ENCODE results near the gene NUP62CL.
A peak's percentile ranks its signal among the peaks of the same experiment; 100 is the strongest.

The NUP62CL gene

DNA sequence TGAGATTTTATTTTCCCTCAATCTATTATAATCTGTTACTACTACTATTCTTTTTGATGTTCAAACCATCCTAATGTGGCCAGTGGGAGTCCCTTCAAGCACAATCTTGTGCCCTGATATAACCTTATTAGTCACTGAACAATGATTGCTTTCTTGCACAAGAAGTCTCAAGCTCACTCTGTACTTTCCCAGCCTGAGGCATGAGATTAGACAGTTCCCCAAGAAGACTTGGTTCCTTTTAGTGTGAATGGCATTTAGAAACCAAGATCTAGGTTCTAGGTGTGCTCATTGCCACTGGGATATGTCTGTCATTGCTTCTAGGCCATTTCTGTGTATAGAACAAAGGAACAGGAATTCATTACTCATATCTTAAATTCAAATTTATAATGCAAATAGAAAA is 59.6 kb downstream of the NUP62CL start:
- H3K27ac ChIP-seq (ENCODE audit: low read depth, low read length, severe bottlenecking), result no peak overlapping the region
- no peaks in the 10 kb centered on the region for H3K9me3 ChIP-seq (ENCODE audit: control insufficient read depth, low read length)

DNA sequence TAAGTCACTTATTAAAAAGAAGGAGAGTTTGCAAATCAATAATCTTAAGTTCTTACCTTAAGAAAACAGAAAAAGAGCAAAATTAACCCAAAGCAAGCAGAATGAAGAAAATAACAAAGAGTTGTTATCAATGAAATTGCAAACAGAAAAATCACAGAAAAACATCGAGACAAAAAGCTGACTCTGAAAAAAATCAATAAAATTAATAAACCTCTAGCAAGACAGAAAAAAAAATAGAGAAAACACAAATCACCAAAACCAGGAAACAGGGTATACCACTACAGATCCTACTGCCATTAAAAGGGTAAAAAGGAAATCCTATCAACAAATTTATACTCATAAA is 70.3 kb downstream of the NUP62CL start:
- H3K9me3 ChIP-seq (ENCODE audit: control insufficient read depth, low read length), result no peaks in the 10 kb centered on the region
- peaks cover 4% of the 10 kb centered on the region for H3K4me1 ChIP-seq (ENCODE audit: control insufficient read depth, insufficient read depth, low read length, poor library complexity, severe bottlenecking)
- no peaks in the 10 kb centered on the region for H3K36me3 ChIP-seq (ENCODE audit: control insufficient read depth, insufficient read depth, low read length)
- H3K27ac ChIP-seq (ENCODE audit: low read depth, low read length, severe bottlenecking), result no peak overlapping the region
- H3K4me3 ChIP-seq (ENCODE audit: extremely low read depth, insufficient read depth, low read length, poor library complexity, severe bottlenecking), result no peak overlapping the region
- WGBS, 2 experiments (ENCODE audit: insufficient coverage in 2 of 2), result no CpG with 5 or more reads among the region's 1 CpG

More for the DNA sequence above, 59.6 kb downstream of the NUP62CL start:
- H3K4me3 ChIP-seq (ENCODE audit: extremely low read depth, insufficient read depth, low read length, poor library complexity, severe bottlenecking), result no peak overlapping the region
- H3K36me3 ChIP-seq (ENCODE audit: control insufficient read depth, insufficient read depth, low read length), result no peaks in the 10 kb centered on the region
- no peaks in the 10 kb centered on the region for H3K4me1 ChIP-seq (ENCODE audit: control insufficient read depth, insufficient read depth, low read length, poor library complexity, severe bottlenecking)

DNA sequence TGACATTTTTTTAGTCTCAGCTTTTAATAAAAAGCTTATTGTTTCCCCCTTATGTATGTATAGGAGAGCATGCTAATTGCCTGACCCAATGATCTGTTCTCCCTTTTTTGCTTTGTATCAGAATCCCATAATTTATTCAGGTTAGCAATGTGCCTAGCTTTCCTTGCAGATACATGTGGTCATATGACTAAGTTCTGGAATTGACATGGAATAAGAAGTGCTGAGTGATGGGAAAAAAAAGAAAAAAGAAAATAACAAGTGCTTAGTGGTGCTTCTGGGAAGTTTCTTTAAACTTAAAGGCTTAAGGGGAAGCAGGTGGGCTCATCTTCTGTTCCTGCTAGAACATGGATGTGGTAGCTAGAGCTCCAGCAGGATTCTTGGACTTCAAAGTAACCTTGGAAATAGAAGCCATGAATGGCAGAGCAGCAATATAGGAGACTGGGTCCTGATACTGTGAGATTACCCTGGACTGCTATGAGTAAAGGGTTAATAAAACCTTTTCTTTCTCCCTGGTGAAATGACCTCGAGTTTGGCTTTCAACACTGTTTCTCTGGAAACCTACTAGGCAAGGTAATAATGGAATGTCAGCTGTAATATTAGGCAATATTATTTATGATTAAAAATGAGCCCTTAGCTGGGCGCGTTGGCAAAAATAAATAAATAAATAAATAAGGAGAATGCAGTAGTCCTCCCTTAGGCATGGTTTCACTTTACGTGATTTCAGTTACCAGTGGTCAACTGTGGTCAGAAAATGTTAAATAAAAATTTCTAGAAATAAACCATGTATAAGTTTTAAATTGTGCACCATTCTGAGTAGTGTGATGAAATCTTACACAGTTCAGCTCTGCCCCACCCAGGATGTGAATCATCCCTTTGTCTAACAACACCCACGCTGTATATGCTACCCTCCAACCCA is 70.9 kb downstream of the NUP62CL start:
- Histone ChIP-seq H3K36me3 (ENCODE audit: control insufficient read depth, insufficient read depth, low read length) (no peaks in the 10 kb centered on the region), H3K27ac (ENCODE audit: low read depth, low read length, severe bottlenecking) (no peak overlapping the region), H3K4me3 (ENCODE audit: extremely low read depth, insufficient read depth, low read length, poor library complexity, severe bottlenecking) (no peak overlapping the region), H3K4me1 (ENCODE audit: control insufficient read depth, insufficient read depth, low read length, poor library complexity, severe bottlenecking) (peaks cover 4% of the 10 kb centered on the region), H3K9me3 (ENCODE audit: control insufficient read depth, low read length) (no peaks in the 10 kb centered on the region)
- WGBS, 2 experiments (ENCODE audit: insufficient coverage in 2 of 2), result no CpG with 5 or more reads among the region's 5 CpGs

DNA sequence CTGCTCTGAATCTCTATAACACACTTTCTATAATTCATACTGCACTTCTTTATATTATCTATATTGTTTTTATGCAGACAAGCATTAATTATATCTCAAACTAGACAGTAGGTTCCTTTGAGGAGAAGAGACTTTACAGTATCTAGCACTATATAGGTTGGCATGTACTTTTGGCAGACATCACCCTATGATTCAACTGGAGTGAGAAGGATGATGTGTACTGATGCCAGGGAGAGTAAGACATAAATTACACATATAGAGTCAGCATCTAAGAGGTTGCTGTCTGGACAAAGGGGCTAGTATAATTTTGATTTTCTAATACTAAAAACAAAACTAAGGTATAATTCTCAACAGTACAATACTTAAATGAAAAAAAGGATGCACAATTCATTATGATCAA is 82.5 kb downstream of the NUP62CL start:
- Histone ChIP-seq H3K4me3 (ENCODE audit: extremely low read depth, insufficient read depth, low read length, poor library complexity, severe bottlenecking) (no peak overlapping the region), H3K4me1 (ENCODE audit: control insufficient read depth, insufficient read depth, low read length, poor library complexity, severe bottlenecking) (no peaks in the 10 kb centered on the region), H3K36me3 (ENCODE audit: control insufficient read depth, insufficient read depth, low read length) (no peaks in the 10 kb centered on the region), H3K9me3 (ENCODE audit: control insufficient read depth, low read length) (no peaks in the 10 kb centered on the region), H3K27ac (ENCODE audit: low read depth, low read length, severe bottlenecking) (no peak overlapping the region)

DNA sequence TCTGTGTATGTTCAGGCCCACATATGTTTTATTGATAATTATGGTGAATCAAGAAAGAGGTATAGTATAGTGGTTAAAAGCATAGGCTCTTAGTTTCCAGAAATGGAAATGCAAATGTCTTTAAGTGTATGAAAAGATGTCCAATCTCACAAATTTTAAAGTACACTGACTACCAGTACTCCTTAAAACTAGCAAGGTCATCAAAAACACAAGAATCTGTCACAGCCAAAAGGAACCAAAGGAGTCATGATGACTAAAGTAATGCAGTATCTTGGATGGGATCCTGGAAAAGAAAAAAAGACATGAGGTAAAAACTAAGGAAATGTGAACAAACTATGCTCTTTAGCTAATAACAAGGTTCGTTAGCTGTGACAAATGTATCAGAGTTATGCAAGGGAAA is 87.0 kb downstream of the NUP62CL start:
- Histone ChIP-seq H3K27ac (ENCODE audit: low read depth, low read length, severe bottlenecking) (no peak overlapping the region), H3K4me1 (ENCODE audit: control insufficient read depth, insufficient read depth, low read length, poor library complexity, severe bottlenecking) (no peaks in the 10 kb centered on the region), H3K9me3 (ENCODE audit: control insufficient read depth, low read length) (no peaks in the 10 kb centered on the region), H3K36me3 (ENCODE audit: control insufficient read depth, insufficient read depth, low read length) (peaks cover 23% of the 10 kb centered on the region), H3K4me3 (ENCODE audit: extremely low read depth, insufficient read depth, low read length, poor library complexity, severe bottlenecking) (no peak overlapping the region)
- WGBS, 2 experiments (ENCODE audit: insufficient coverage in 2 of 2), result no CpG with 5 or more reads among the region's 1 CpG

DNA sequence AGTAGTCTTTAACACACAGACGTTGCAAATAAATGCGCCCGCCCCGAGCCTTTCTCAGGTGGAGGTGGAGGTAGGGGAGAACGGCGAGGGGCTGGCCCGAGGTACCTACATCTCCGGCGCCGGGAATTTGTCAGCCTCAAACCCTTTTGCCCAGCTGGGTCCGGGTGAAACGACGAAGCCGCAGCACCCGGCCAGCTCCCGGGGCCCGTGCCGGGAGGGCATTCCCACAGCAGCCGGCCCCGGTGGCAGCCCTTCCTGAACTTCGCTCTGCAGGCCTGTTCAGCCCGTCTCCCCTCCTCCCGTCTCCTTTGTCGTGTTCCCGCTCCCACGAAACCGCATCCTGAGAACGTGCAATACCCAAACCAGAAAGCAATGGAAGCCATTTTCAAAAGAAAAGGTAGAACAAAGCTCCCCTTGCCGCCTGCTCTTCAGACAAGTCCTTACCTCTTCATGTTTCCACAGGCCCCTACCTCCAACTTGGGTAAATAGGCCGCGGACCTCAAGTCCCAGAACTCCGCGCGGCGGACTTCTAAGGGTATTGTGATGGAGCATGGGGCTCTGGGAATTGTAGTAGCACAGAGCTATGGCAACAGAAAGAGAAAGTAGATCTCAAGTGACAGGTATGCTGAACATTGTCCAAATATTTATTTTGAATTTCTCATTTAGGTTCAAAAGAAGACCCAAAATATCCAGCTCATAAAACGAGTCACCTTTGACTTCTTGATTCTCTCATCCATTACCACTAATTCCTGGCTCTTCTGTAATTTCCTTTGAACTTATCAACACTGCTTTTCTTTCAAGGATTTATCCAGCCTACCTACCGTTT is 87.7 kb downstream of the NUP62CL start, which contains the start of gene RBM41:
Gene RBM41, minus strand, starts transcription at position 501 of the 826 bp plus-strand sequence. Its CDS starts 49 bp downstream, at position 452.
- Histone ChIP-seq H3K27ac (ENCODE audit: low read depth, low read length, severe bottlenecking) (peak within 1 kb of the TSS; percentile 72), H3K9me3 (ENCODE audit: control insufficient read depth, low read length) (no peaks in the 10 kb centered on the region), H3K4me1 (ENCODE audit: control insufficient read depth, insufficient read depth, low read length, poor library complexity, severe bottlenecking) (no peaks in the 10 kb centered on the region), H3K36me3 (ENCODE audit: control insufficient read depth, insufficient read depth, low read length) (peaks cover 30% of the 10 kb centered on the region), H3K4me3 (ENCODE audit: extremely low read depth, insufficient read depth, low read length, poor library complexity, severe bottlenecking) (peak within 1 kb of the TSS; percentile 60)
- 0 to 1% methylated on average over 7 to 14 of the region's 37 CpGs for WGBS, 2 experiments (ENCODE audit: insufficient coverage in 2 of 2)

DNA sequence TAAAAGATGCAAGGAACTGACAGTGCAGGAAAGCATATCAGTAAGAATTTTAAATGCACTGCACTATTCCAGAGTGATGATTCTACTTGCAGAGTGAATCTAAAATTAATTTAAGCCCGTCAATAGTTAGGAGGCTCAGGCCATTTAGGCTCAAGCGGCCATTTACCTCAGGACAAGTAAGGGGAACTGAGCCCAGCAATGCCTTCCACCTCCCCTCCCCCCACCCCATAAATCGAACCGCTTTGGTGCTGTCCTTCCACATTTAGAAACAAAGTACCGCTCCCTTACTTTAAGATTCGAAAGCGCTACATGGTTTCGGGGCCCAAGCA is 88.3 kb downstream of the NUP62CL start:
- Histone ChIP-seq H3K27ac (ENCODE audit: low read depth, low read length, severe bottlenecking) (peak overlapping the region; percentile 72), H3K4me3 (ENCODE audit: extremely low read depth, insufficient read depth, low read length, poor library complexity, severe bottlenecking) (peak overlapping the region; percentile 60), H3K4me1 (ENCODE audit: control insufficient read depth, insufficient read depth, low read length, poor library complexity, severe bottlenecking) (no peaks in the 10 kb centered on the region), H3K36me3 (ENCODE audit: control insufficient read depth, insufficient read depth, low read length) (peaks cover 34% of the 10 kb centered on the region), H3K9me3 (ENCODE audit: control insufficient read depth, low read length) (no peaks in the 10 kb centered on the region)
- 0% methylated on average over 2 of the region's 8 CpGs; no CpG with 5 or more reads in 1 of the 2 experiments for WGBS, 2 experiments (ENCODE audit: insufficient coverage in 2 of 2)

DNA sequence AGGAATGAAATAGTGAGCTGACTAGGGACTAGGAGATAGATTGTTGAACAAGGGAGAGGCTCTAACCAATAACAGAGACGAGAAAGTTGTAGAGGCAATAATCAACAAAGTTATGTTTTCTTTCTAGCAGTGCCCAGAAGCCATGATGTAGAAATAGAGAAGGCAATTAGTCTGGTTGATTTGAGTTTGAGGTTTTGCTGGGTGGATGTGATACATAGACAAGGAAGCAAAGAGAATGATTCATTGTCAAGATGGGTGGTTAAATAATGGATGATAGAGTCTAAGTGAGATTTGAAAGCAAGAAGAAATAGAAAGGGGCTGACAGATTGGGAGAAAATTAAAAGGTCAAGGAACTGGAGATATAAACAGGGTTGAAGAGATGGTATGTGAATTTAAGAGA is 98.8 kb downstream of the NUP62CL start:
- WGBS, 2 experiments (ENCODE audit: insufficient coverage in 2 of 2), result 100% methylated on average over 1 of the region's 1 CpG; no CpG with 5 or more reads in 1 of the 2 experiments
- no peaks in the 10 kb centered on the region for H3K4me1 ChIP-seq (ENCODE audit: control insufficient read depth, insufficient read depth, low read length, poor library complexity, severe bottlenecking)

DNA sequence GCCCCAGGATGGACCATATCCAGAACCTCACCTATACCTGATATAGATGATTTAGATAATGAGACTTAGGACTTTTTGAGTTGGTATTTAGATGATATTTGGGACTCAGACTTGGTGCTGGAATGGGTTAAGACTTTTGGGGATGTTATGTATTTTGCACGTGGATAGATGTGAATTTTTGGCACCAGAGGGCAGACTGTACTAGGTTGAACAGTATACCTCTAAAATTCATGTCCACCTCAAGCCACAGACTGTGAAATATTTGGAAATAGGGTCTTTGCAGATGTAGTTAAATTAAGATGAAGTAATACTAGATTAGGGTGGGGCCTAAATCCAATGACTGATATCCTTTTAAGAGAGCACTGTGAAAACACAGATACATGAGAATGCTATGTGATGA is 103.3 kb downstream of the NUP62CL start:
- no CpG with 5 or more reads among the region's 1 CpG for WGBS, 2 experiments (ENCODE audit: insufficient coverage in 2 of 2)
- Histone ChIP-seq H3K36me3 (ENCODE audit: control insufficient read depth, insufficient read depth, low read length) (peaks cover 11% of the 10 kb centered on the region), H3K4me1 (ENCODE audit: control insufficient read depth, insufficient read depth, low read length, poor library complexity, severe bottlenecking) (no peaks in the 10 kb centered on the region), H3K27ac (ENCODE audit: low read depth, low read length, severe bottlenecking) (no peak overlapping the region), H3K4me3 (ENCODE audit: extremely low read depth, insufficient read depth, low read length, poor library complexity, severe bottlenecking) (no peak overlapping the region), H3K9me3 (ENCODE audit: control insufficient read depth, low read length) (no peaks in the 10 kb centered on the region)

More for the DNA sequence above, 98.8 kb downstream of the NUP62CL start:
- H3K4me3 ChIP-seq (ENCODE audit: extremely low read depth, insufficient read depth, low read length, poor library complexity, severe bottlenecking), result no peak overlapping the region
- H3K9me3 ChIP-seq (ENCODE audit: control insufficient read depth, low read length), result no peaks in the 10 kb centered on the region
- H3K27ac ChIP-seq (ENCODE audit: low read depth, low read length, severe bottlenecking), result no peak overlapping the region
- peaks cover 12% of the 10 kb centered on the region for H3K36me3 ChIP-seq (ENCODE audit: control insufficient read depth, insufficient read depth, low read length)

DNA sequence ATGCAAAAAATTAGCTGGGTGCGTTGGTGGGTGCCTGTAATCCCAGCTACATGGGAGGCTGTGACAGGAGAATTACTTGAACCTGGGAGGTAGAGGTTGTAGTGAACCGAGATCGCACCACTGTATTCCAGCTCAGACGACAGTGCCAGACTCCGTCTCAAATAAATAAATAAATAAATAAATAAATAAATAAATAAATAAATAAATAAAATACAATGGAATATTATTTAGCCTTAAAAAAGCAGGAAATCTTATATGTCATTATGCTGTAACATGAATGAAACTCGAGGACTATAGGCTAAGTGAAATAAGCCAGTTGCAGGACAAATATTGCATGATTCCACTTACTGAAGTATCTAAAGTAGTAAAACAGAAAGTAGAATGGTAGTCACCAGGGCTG is 130.1 kb downstream of the NUP62CL start:
- no peaks in the 10 kb centered on the region for H3K9me3 ChIP-seq (ENCODE audit: control insufficient read depth, low read length)
- WGBS, 2 experiments (ENCODE audit: insufficient coverage in 2 of 2), result no CpG with 5 or more reads among the region's 6 CpGs
- H3K4me3 ChIP-seq (ENCODE audit: extremely low read depth, insufficient read depth, low read length, poor library complexity, severe bottlenecking), result no peak overlapping the region
- peaks cover 5% of the 10 kb centered on the region for H3K36me3 ChIP-seq (ENCODE audit: control insufficient read depth, insufficient read depth, low read length)
- H3K4me1 ChIP-seq (ENCODE audit: control insufficient read depth, insufficient read depth, low read length, poor library complexity, severe bottlenecking), result no peaks in the 10 kb centered on the region
- no peak overlapping the region for H3K27ac ChIP-seq (ENCODE audit: low read depth, low read length, severe bottlenecking)

Measured in mesodermal cell (in vitro differentiated cells).